ENCODE measurements around the gene TRPM4.

DNA sequence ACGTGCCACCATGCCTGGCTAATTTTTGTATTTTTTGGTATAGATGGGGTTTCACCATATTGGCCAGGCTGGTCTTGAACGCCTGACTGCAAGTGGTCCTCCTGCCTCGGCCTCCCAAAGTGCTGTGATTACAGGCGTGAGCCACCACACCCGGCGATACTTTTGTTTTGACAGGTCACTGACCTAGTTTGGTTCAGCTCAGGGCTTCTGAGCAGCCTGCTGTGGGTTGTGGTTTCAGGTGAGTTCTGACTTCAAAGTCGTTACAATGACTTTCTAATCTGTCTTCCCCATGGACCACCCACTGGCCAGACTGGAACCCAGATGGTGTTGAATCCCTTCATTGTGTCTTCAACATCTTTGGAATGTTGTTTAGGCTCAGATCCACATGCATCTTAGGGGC, 73.8 kb downstream of the TRPM4 start:
- TF ChIP-seq POLR2A (IDR thresholded peaks at IDR 0.05) (no peak), CTCF (IDR thresholded peaks at IDR 0.05 in 8 of 11, conservative IDR thresholded peaks at IDR 0.05 in 3 of 11) (no peak), POLR2AphosphoS5 (IDR thresholded peaks at IDR 0.05) (no peak)
